Endometrium (tissue), 2 donors: ENCODE measurements around the gene NOC2L.
"Not testable (repeated sequence)": the region's sequence is repeated elsewhere in the genome, so short reads cannot be mapped to it uniquely, and the experiment has no call there.

Experiments used
- FAIRE-seq: peaks from 2 replicates; lab custom pipeline; 2012; peaks lifted over from hg19 to GRCh38; lab: Jason Lieb, UNC
- donor health status: control.
- donor health status: control.

Gene NOC2L

GRCh38 chr1:904310-904950, 54.6 kb downstream of the NOC2L start:
- FAIRE-seq, result no peak

GRCh38 chr1:903721-904271, 55.3 kb downstream of the NOC2L start:
- no peak for FAIRE-seq

GRCh38 chr1:903305-903704, 55.8 kb downstream of the NOC2L start:
- no peak for FAIRE-seq

- no peak for FAIRE-seq
Measured at GRCh38 chr1:902802-903201, 56.3 kb downstream of the NOC2L start.

- no peak for FAIRE-seq
Measured at GRCh38 chr1:901108-901859, 57.8 kb downstream of the NOC2L start.

- no peak for FAIRE-seq
Measured at GRCh38 chr1:899636-900317, 59.3 kb downstream of the NOC2L start.

GRCh38 chr1:897951-898350, 61.1 kb downstream of the NOC2L start:
- FAIRE-seq, result not testable (repeated sequence)

- FAIRE-seq, result no peak
Measured at GRCh38 chr1:897226-897625, 61.8 kb downstream of the NOC2L start.
